IMR-90 (cell line): Measurements from ENCODE around the gene CCDC92. TPM values are rescaled to one million over a fixed set of nuclear protein-coding genes. Genes with fewer than 3 reads are reported as not detected.

Source experiments
- ATAC-seq: fragments of 200-7000 bp; cut with Tn5 transposase; 2 replicates; pipeline ENCODE4 v1.9.1; 2020; ENCODE audit warnings: low read depth, mild to moderate bottlenecking, moderate library complexity
- BruUV-seq: library from RNA; stranded (reverse); fragments of 400-500 nt; replicated peaks from 2 replicates; lab custom pipeline; 2021; lab: Mats Ljungman, UMichigan
- CTCF ChIA-PET: fragments of 300-600 bp; formaldehyde crosslinking; extraction: SDS; loops from one replicate; lab custom pipeline; 2021; ENCODE audit warnings: antibody characterized with exemption; lab: Yijun Ruan, JAX
- POLR2A ChIA-PET: fragments of 300-600 bp; sonication (Branson Sonifier 250); formaldehyde crosslinking; loops from one replicate; lab custom pipeline; 2022; ENCODE audit warnings: antibody characterized with exemption; ENCODE audit not compliant: unreplicated experiment; lab: Charles Lee
- DNase-seq: peaks from one replicate; pipeline ENCODE4 v3.0.0; 2013
- H2AFZ ChIP-seq: replicated peaks from 2 replicates; pipeline ENCODE3; 2013; ENCODE audit warnings: low read length, mild to moderate bottlenecking; ENCODE audit not compliant: poor library complexity
- H2AK5ac ChIP-seq: 2 replicates; pipeline ENCODE4 v1.6.1; 2013; ENCODE audit warnings: low read depth, low read length, inconsistent platforms
- H2AK9ac ChIP-seq: replicated peaks from 2 replicates; pipeline ENCODE3; 2013; ENCODE audit warnings: mild to moderate bottlenecking, low read depth, low read length, moderate library complexity; ENCODE audit not compliant: poor library complexity
- H2BK120ac ChIP-seq: 2 replicates; pipeline ENCODE4 v1.6.1; 2013; ENCODE audit warnings: low read depth, low read length, inconsistent platforms
- H2BK15ac ChIP-seq: 3 replicates; pipeline ENCODE4 v1.6.1; 2013; ENCODE audit warnings: low read depth, low read length, inconsistent platforms
- H2BK20ac ChIP-seq: 2 replicates; pipeline ENCODE4 v1.6.1; 2013; ENCODE audit warnings: low read depth, mild to moderate bottlenecking, inconsistent platforms, low read length, moderate library complexity
- H2BK5ac ChIP-seq: 2 replicates; pipeline ENCODE4 v1.6.1; 2013; ENCODE audit warnings: mild to moderate bottlenecking, low read depth, low read length, inconsistent platforms; ENCODE audit not compliant: poor library complexity, severe bottlenecking
- H3K14ac ChIP-seq: replicated peaks from 2 replicates; pipeline ENCODE4 v1.6.1; 2013; ENCODE audit warnings: low read depth, low read length, inconsistent platforms
- H3K18ac ChIP-seq: 2 replicates; pipeline ENCODE4 v1.6.1; 2013; ENCODE audit warnings: low read depth, low read length, control low read depth
- H3K23ac ChIP-seq: 2 replicates; pipeline ENCODE4 v1.6.1; 2013; ENCODE audit warnings: low read depth, low read length, inconsistent platforms
- H3K27ac ChIP-seq: 2 replicates; pipeline ENCODE4 v1.5.1; 2013; ENCODE audit warnings: mild to moderate bottlenecking, control low read depth, low read length; ENCODE audit not compliant: insufficient read depth
- H3K27me3 ChIP-seq: 2 replicates; pipeline ENCODE4 v1.6.1; 2013; ENCODE audit warnings: low read length; ENCODE audit not compliant: control insufficient read depth, insufficient read depth
- H3K36me3 ChIP-seq: 2 replicates; pipeline ENCODE4 v1.6.1; 2013; ENCODE audit warnings: low read length, mixed read lengths; ENCODE audit not compliant: control insufficient read depth, insufficient read depth
- H3K4ac ChIP-seq: 2 replicates; pipeline ENCODE4 v1.6.1; 2013; ENCODE audit warnings: low read depth, low read length, inconsistent platforms
- H3K4me1 ChIP-seq: 2 replicates; pipeline ENCODE4 v1.6.1; 2013; ENCODE audit warnings: low read length, mixed read lengths; ENCODE audit not compliant: control insufficient read depth, insufficient read depth
- H3K4me2 ChIP-seq: 2 replicates; pipeline ENCODE4 v1.6.1; 2013; ENCODE audit warnings: low read depth, mild to moderate bottlenecking, control low read depth, low read length, moderate library complexity
- H3K4me3 ChIP-seq: 2 replicates; pipeline ENCODE4 v1.5.1; 2013; ENCODE audit warnings: low read depth, mild to moderate bottlenecking, control low read depth, low read length, moderate library complexity; ENCODE audit not compliant: insufficient read depth
- H3K56ac ChIP-seq: 2 replicates; pipeline ENCODE4 v1.6.1; 2013; ENCODE audit warnings: low read length, inconsistent platforms; ENCODE audit not compliant: insufficient read depth; ENCODE audit errors: extremely low read depth
- H3K79me1 ChIP-seq, 2 experiments: 2 replicates each; pipeline ENCODE4 v1.6.1; 2013; ENCODE audit warnings: low read length in 2 of 2, inconsistent platforms in 1 of 2, low read depth in 1 of 2
- H3K9ac ChIP-seq: 2 replicates; pipeline ENCODE4 v1.6.1; 2013; ENCODE audit warnings: low read depth, low read length, control low read depth
- H3K9me1 ChIP-seq: 2 replicates; pipeline ENCODE4 v1.6.1; 2013; ENCODE audit warnings: low read length, inconsistent platforms; ENCODE audit not compliant: insufficient read depth
- H3K9me3 ChIP-seq: 2 replicates; pipeline ENCODE4 v1.6.1; 2013; ENCODE audit warnings: low read length; ENCODE audit not compliant: control insufficient read depth, insufficient read depth
- H4K20me1 ChIP-seq: 2 replicates; pipeline ENCODE4 v1.6.1; 2013; ENCODE audit warnings: low read length, inconsistent platforms; ENCODE audit not compliant: insufficient read depth
- H4K5ac ChIP-seq: 2 replicates; pipeline ENCODE4 v1.6.1; 2013; ENCODE audit warnings: mild to moderate bottlenecking, low read depth, low read length, control low read depth
- H4K8ac ChIP-seq, 2 experiments: 2 replicates each; pipeline ENCODE4 v1.6.1; 2013; ENCODE audit warnings: low read depth in 2 of 2, low read length in 2 of 2, control low read depth in 1 of 2, inconsistent platforms in 1 of 2
- H4K91ac ChIP-seq: 2 replicates; pipeline ENCODE4 v1.6.1; 2013; ENCODE audit warnings: low read depth, low read length, inconsistent platforms; ENCODE audit not compliant: insufficient read depth
- FOS ChIP-seq: fragments of 150-350 bp; IDR thresholded peaks from 2 replicates; pipeline ENCODE4 v1.6.1; 2016; ENCODE audit warnings: low read depth, low read length
- MAFK ChIP-seq: IDR thresholded peaks from 2 replicates; pipeline ENCODE4 v1.6.1; 2012; ENCODE audit warnings: low read depth, low read length, improper control_type of control experiment
- MAZ ChIP-seq: IDR thresholded peaks from 2 replicates; pipeline ENCODE4 v1.6.1; 2012; ENCODE audit warnings: low read depth, mild to moderate bottlenecking, low read length, improper control_type of control experiment, moderate library complexity, borderline replicate concordance
- RAD21 ChIP-seq: IDR thresholded peaks from 2 replicates; pipeline ENCODE4 v1.6.1; 2012; ENCODE audit warnings: low read length, improper control_type of control experiment
- RFX5 ChIP-seq: IDR thresholded peaks from 2 replicates; pipeline ENCODE4 v1.8.0; 2012; ENCODE audit warnings: low read depth, mild to moderate bottlenecking, low read length, moderate library complexity
- SMC3 ChIP-seq: fragments of 150-350 bp; IDR thresholded peaks from 2 replicates; pipeline ENCODE4 v1.6.1; 2016; ENCODE audit warnings: low read depth, mild to moderate bottlenecking, antibody characterized with exemption, low read length, moderate library complexity
- WGBS, 2 experiments: methylation state at CpG; one replicate each; pipeline versions ENCODE4 v1.1.5 to v1.1.7; 2013; ENCODE audit warnings: missing lambda C conversion rate in 2 of 2; ENCODE audit not compliant: insufficient read length in 1 of 2; ENCODE audit errors: extremely low coverage in 2 of 2; 5-methylcytosine and 5-hydroxymethylcytosine counted together
- dilution Hi-C: fragments of 300-500 bp; cut with HindIII; formaldehyde crosslinking; loops from one replicate; pipeline ENCODE4 v1.14.3; 2018; ENCODE audit warnings: low sequenced_read_pairs; ENCODE audit not compliant: unreplicated experiment
- in situ Hi-C: fragments of 300-500 bp; cut with MboI; formaldehyde crosslinking; loops from 3 replicates; pipeline ENCODE4 v1.14.3; 2019; ENCODE audit warnings: low sequenced_read_pairs, inconsistent platforms, mixed read lengths
- intact Hi-C: fragments of 100-400 bp; cut with micrococcal nuclease; formaldehyde crosslinking; loops from 2 replicates; pipeline ENCODE4 v1.10.0; 2022
- polyA plus RNA-seq, 3 experiments: library from polyadenylated mRNA; depleted of rRNA; stranded (reverse); fragments of >200 nt; gene quantifications; 2 replicates each; pipeline ENCODE4 v1.2.3, GENCODE V29; 2012; ENCODE audit warnings: low replicate concordance in 1 of 3
- total RNA-seq: library from RNA; depleted of rRNA; stranded (reverse); fragments of >200 nt; gene quantifications from 2 replicates; pipeline ENCODE4 v1.2.3, GENCODE V29; 2012

Gene CCDC92
- total and polyA plus RNA-seq, 2 of the 4 experiments (the other 2 are of a cell fraction): 5.7 to 55.5 TPM

DNA sequence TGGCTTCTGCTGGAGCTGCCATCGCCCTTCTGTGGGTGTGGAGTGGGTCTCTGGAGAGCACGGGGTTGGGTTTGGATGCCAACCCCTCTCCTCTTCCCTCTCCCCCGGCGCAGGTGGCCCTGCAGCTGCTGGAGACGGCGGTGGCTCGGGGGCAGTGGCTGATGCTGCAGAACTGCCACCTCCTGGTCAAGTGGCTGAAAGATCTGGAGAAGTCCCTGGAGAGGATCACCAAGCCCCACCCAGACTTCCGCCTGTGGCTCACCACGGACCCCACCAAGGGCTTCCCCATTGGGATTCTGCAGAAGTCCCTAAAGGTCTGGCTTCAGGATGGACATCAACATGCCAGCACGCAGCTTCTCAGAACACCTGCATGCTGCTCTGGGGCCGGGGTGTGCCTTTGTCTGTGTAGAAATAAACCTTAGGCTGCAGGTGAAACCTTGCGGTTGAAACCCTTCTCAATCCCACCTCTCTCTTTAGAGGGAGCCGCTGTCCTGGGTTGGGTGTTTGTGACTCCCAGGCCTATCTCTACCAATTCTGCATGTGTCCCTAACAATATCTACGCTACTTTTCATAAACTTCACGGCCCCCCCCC lies 44.3 kb downstream of the CCDC92 start:
- Histone ChIP-seq H3K36me3 (no peaks in the 10 kb centered on the region; the same call in 1 of the 2 replicates), H2BK15ac (no peak overlapping the region), H2BK5ac (no peak overlapping the region), H3K9me1 (no peaks in the 10 kb centered on the region), H3K9me3 (no peaks in the 10 kb centered on the region; the same call in 1 of the 2 replicates), H3K4me3 (no peak overlapping the region), H3K14ac (no peak overlapping the region), H3K18ac (no peak overlapping the region), H4K91ac (no peak overlapping the region), H3K23ac (no peak overlapping the region), H2BK120ac (no peak overlapping the region), H3K27ac (no peak overlapping the region), H3K27me3 (no peaks in the 10 kb centered on the region), H3K79me1 (no peaks in the 10 kb centered on the region), H4K5ac (no peak overlapping the region), H2AK5ac (no peak overlapping the region), H3K4me2 (no peak overlapping the region), H4K20me1 (no peaks in the 10 kb centered on the region), H3K9ac (no peak overlapping the region), H3K4ac (no peak overlapping the region), H2AFZ (no peak overlapping the region), H3K56ac (no peak overlapping the region), H3K4me1 (no peaks in the 10 kb centered on the region), H4K8ac (no peak overlapping the region), H2AK9ac (no peak overlapping the region), H2BK20ac (no peak overlapping the region)
- ATAC-seq (no peak), DNase-seq (no peak)
- no TSS peak for BruUV-seq
- dilution Hi-C loops: no loop called here
- ChIA-PET POLR2A (no interaction called here), CTCF (no interaction called here)
- intact Hi-C loops: no loop called here
- in situ Hi-C loops: no loop called here
- WGBS, 2 experiments: 82% methylated on average over 3 of the region's 15 CpGs; no CpG with 5 or more reads in 1 of the 2 experiments
- no peak for TF ChIP-seq RAD21
- TF ChIP-seq MAZ: no peak
- TF ChIP-seq MAFK: no peak
- TF ChIP-seq FOS: no peak
- TF ChIP-seq SMC3: no peak
- TF ChIP-seq RFX5: no peak
